HG03571 (cell line): ENCODE measurements around the gene CDC27.
"Not testable (repeated sequence)": the region's sequence is repeated elsewhere in the genome, so short reads cannot be mapped to it uniquely, and the experiment has no call there.

Source experiments
- ATAC-seq: cut with Tn5 transposase; IDR thresholded peaks from one replicate; pipeline ENCODE4 v1.9.1; 2021; ENCODE audit not compliant: unreplicated experiment

CDC27 gene

GRCh38 chr17:47193931-47194511, 4.9 kb upstream of the CDC27 start:
- no peak for ATAC-seq

GRCh38 chr17:47192554-47192953, 3.5 kb upstream of the CDC27 start:
- ATAC-seq = no peak

- ATAC-seq = no peak
Measured at GRCh38 chr17:47190770-47191169, 1.7 kb upstream of the CDC27 start.

GRCh38 chr17:47190243-47190642, 1.1 kb upstream of the CDC27 start:
- no peak for ATAC-seq

GRCh38 chr17:47189732-47190237, 690 bp upstream of the CDC27 start:
- ATAC-seq = no peak

GRCh38 chr17:47188271-47188875, 722 bp downstream of the CDC27 start:
- no peak for ATAC-seq

GRCh38 chr17:47184681-47185080, 4.4 kb downstream of the CDC27 start:
- no peak for ATAC-seq

GRCh38 chr17:47180988-47181387, 8.1 kb downstream of the CDC27 start:
- not testable (repeated sequence) for ATAC-seq

GRCh38 chr17:47180337-47180736, 8.8 kb downstream of the CDC27 start:
- no peak for ATAC-seq

- no peak for ATAC-seq
Measured at GRCh38 chr17:47179141-47179540, 10.0 kb downstream of the CDC27 start.

- ATAC-seq = no peak
Measured at GRCh38 chr17:47177261-47177660, 11.8 kb downstream of the CDC27 start.

- no peak for ATAC-seq
Measured at GRCh38 chr17:47176389-47176826, 12.7 kb downstream of the CDC27 start.

GRCh38 chr17:47174823-47175222, 14.3 kb downstream of the CDC27 start:
- ATAC-seq = not testable (repeated sequence)

GRCh38 chr17:47172696-47173565, 16.2 kb downstream of the CDC27 start:
- ATAC-seq = no peak

GRCh38 chr17:47170710-47171109, 18.4 kb downstream of the CDC27 start:
- ATAC-seq = no peak

- not testable (repeated sequence) for ATAC-seq
Measured at GRCh38 chr17:47168896-47169295, 20.2 kb downstream of the CDC27 start.

GRCh38 chr17:47166854-47167253, 22.2 kb downstream of the CDC27 start:
- not testable (repeated sequence) for ATAC-seq

- no peak for ATAC-seq
Measured at GRCh38 chr17:47165137-47165536, 24.0 kb downstream of the CDC27 start.

- ATAC-seq = no peak
Measured at GRCh38 chr17:47164263-47164662, 24.8 kb downstream of the CDC27 start.

GRCh38 chr17:47162013-47162622, 27.0 kb downstream of the CDC27 start:
- ATAC-seq = no peak

- no peak for ATAC-seq
Measured at GRCh38 chr17:47159315-47159714, 29.8 kb downstream of the CDC27 start.
